Kidney capillary endothelial cell (primary cell): Measurements from ENCODE around the gene HS3ST4.

Experiments used
- DNase-seq: peaks from one replicate; pipeline ENCODE4 v3.0.0-alpha.2; 2018; ENCODE audit warnings: low spot score

Gene HS3ST4

DNA sequence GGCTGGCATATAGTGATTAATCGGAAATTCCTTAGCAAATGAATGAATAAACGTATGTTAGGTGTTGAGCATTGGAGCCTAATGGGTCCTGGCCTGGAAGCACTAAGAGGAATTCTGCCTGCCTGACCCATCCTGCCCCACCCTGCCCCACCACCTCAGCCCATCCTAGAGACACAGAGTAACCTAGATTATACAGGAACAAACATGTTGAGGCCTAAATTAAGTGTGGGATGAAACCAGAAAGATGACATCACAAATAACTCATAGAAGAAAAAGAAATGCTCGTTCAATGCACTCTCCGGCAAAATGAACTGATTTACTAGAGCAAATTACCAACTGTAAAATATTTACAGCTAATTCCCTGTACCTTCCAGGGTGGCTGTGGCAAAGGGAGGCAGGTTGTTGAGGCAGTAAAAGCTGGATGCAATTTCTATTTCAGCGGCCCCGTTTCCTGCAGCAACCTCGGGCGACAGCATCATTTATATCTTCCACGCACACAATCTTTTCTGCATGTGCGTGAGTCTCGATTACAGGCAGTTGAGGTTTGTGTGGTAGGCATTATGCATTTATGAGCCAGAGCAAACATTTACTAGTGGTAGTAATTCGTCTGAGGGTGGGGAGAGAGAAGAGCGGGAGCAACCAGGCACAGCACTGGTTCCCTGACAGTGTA lies 417.2 kb downstream of the HS3ST4 start:
- no peak for DNase-seq

DNA sequence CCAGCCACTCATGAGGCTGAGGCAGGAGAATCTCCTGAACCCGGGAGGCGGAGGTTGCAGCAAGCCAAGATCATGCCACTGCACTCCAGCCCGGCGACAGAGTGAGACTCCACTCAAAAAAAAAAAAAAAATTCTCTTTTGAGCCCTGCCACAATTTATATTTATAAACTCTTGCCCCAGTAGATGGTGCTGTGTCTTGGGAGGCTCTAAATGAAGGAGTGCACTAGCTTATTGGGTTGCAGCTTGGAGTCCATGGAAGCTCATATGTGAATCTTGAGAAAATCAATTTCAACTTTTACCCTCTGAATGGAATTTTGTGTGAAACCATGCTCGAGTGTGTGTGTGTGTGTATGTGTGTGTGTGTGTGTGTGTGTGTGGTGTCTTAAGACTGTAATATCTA lies 420.1 kb downstream of the HS3ST4 start:
- DNase-seq = no peak

- no peak for DNase-seq
These were observed 426.8 kb downstream of the HS3ST4 start for GRCh38 chr16:26118575-26118974.

- no peak for DNase-seq
These were observed 429.0 kb downstream of the HS3ST4 start for GRCh38 chr16:26120729-26121128.

GRCh38 chr16:26128296-26128695 lies 436.5 kb downstream of the HS3ST4 start:
- no peak for DNase-seq

- no peak for DNase-seq
These were observed 438.2 kb downstream of the HS3ST4 start for GRCh38 chr16:26129997-26130396.

- no peak for DNase-seq
These were observed 441.8 kb downstream of the HS3ST4 start for GRCh38 chr16:26133416-26134093.

DNA sequence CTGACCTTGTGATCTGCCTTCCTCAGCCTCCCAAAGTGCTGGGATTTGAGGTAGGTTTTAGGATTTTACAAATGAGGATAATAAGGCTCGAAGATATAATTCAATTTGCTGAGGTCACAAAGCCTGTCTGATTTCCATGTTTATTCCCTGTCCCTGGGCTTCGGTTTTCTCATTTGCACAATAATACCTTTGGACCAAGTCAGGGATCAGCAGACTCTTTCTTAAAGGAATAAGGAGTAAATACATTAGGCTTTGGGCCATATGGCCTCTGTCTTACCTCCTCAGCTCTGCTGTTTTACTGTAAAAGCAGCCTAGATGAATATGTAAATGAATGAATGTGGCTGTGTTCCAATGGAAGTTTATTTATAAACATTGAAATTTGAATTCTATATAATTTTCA lies 442.8 kb downstream of the HS3ST4 start:
- no peak for DNase-seq

- no peak for DNase-seq
These were observed 446.2 kb downstream of the HS3ST4 start for GRCh38 chr16:26137956-26138355.

GRCh38 chr16:26139091-26139490 lies 447.3 kb downstream of the HS3ST4 start:
- DNase-seq = no peak

DNA sequence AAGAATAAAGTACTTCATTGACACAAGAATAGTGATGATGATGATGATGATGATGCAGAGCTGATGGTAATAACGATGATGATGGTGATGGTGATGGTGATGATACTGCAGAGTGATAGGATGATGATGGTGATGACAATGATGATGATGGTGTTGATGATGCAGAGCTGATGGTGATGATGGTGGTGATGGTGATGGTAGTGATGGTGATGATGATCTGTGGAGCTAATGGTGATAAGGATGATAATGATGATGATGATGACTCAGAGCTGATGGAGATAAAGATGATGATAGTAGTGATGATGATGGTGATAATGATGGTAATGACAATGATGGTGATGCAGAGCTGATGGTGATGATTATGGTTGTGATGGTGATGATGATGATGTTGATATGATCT lies 448.1 kb downstream of the HS3ST4 start:
- no peak for DNase-seq

DNA sequence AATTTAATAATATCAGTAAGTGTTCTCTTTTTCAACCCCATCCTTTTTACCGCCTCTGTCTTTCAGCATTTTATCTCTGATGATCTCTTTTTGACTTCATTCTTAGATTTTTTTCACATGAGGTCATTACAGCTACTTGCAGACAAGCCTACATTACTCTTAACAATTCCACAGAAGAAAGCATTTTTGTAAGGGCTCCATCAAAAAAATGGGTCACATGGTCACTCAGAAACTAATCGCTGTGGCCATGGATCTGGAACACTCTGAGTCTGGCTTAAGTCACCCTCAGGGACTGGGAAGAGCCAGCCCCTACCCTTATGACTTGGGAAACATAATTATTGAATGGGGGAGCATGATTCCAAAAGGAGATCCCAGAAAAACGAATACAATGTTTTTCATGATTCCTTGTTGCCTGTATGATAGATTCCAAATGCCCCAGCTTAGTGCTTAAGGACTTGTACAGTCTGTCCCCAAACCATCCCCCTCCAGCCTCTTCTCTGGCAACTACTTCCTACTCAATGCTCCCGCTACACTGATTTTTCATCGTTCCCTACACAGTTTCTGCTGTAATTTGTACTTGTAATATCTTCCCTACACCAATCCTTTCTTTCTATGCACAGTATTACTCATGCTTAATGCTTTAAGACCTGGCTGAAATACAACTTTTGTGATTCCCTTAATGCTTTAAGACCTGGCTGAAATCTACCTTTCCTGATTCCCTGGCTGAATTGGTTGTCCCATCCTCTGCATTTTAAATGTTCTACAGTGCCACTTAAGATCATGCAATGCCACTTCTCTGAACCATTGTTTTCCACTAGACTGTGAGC lies 457.8 kb downstream of the HS3ST4 start:
- no peak for DNase-seq

DNA sequence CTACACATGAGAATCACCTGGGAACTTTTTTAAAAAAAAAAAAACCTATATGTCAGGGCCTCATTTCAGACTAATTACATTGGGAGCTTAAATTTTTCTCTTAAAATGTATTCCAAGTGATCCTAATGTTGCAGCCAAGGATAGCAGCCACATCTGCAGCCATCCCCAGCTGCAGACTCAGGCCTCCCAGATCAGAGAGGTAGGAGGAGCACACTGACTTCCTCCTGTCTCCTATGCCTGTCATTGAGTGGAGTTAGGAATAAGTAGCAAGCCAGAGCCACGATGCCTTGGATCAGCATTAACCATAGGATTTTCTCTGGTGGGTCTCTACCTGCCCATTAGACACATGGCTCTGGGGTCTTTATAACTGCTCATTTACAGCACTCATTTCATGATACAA lies 463.5 kb downstream of the HS3ST4 start:
- DNase-seq = no peak

DNA sequence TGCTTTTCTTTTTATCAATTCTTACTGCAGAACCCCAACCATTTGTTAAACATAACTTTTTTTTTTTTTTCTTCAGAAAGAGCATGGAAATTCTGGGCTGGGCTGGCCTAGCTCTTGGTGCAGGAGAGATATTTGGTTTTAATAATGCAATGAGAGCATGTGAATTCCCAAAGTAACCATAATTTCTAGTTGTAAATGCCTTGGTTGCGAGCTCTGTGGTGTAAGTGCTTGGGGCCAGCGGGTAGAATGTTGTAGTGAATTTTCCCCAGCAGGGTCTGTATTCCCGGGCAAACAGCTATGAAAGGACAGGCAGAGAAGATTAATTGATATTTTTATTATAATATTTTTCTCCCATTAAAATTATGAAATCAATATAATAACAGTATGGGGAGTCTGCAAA lies 465.6 kb downstream of the HS3ST4 start:
- no peak for DNase-seq

GRCh38 chr16:26158142-26158759 lies 466.5 kb downstream of the HS3ST4 start:
- DNase-seq = no peak

DNA sequence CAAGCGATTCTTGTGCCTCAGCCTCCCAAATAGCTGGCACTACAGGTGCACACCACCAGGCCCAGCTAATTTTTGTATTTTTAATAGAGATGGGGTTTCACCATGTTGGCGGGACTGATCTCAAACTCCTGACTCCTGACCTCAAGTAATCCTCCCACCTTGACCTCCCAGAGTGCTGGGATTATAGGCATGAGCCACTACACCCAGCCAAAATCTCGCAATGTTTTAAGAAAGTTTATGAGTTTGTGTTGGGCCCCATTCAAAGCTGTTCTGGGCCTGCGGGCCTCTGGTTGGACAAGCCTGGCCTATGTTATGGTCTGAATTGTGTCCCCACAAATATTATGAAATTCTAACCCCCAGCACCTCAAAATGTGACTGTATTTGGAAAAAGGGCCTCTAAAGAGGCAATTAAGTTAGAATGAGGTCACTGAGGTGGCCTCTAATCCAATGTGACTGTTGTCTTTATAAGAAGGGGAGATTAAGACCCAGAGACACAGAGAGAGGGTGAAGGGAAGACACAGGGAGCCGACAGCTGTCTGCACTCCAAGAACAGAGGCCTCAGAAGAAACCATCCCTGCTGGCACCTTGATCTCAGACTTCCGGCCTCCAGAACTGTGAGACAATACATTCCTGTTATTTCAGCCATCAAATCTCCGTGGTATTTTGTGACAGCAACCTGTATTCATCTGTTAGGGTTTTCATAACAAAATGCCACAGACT lies 469.9 kb downstream of the HS3ST4 start:
- DNase-seq = no peak

DNA sequence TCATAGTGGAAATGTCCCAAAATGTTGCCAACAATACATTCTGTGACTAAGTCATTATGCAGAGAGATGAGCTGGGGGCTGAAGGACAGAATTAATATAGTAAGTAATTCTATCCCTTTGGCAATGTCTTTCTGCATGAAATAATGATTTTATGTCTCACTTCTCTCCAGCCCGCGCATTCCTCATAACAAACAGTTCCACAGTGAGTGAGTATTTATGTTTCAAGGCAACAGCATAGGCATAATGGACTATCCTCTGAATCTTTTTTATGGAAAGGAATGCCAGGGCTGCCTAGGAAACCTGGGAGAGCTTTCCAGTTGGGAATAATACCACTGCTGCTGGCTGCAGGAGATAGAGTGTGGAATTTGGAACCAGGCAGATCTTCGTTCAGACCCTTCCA lies 477.7 kb downstream of the HS3ST4 start:
- DNase-seq = no peak

GRCh38 chr16:26175944-26176343 lies 484.2 kb downstream of the HS3ST4 start:
- DNase-seq = no peak

GRCh38 chr16:26177438-26177837 lies 485.7 kb downstream of the HS3ST4 start:
- DNase-seq = no peak

- DNase-seq = no peak
These were observed 486.5 kb downstream of the HS3ST4 start for GRCh38 chr16:26178298-26178697.

DNA sequence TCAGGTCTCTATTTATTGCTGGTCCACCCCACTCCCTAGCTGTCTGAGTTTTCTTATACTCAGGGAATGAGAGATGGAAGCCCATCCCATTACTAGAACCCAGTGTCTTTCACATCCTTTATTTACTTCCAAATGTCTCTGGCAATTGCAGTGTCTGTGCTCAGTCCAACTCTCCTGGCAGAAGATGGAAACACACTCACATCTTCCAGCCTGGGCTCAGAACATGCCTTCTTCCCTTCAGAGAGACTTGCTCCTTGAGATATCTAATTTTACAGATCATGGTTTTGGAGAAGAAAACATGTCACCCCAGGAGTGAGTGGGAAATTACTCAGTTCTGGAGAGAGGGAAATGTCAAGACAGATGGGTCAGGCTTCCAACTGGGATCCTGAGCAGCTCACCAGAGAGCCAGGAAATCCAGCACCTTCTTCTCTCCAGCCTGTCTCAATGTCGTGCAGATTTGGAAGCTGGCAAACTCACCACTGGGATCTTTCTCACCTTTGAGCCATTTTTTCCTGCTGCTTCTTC lies 494.4 kb downstream of the HS3ST4 start:
- DNase-seq = no peak
